PC-9 (cell line): ENCODE measurements around the gene MTHFD1L. TPM values are rescaled to one million over a fixed set of nuclear protein-coding genes. Genes with fewer than 3 reads are reported as not detected.

ENCODE experiments used
- BruUV-seq: library from RNA; stranded (reverse); fragments of 400-500 nt; replicated peaks from 2 replicates; lab custom pipeline; 2021; lab: Mats Ljungman, UMichigan
- CTCF ChIA-PET: fragments of 300-600 bp; sonication (Branson Sonifier 250); formaldehyde crosslinking; loops from one replicate; lab custom pipeline; 2022; ENCODE audit warnings: antibody characterized with exemption; lab: Charles Lee
- POLR2A ChIA-PET: fragments of 300-600 bp; sonication (Branson Sonifier 250); formaldehyde crosslinking; loops from one replicate; lab custom pipeline; 2022; ENCODE audit warnings: antibody characterized with exemption; ENCODE audit not compliant: unreplicated experiment; lab: Charles Lee
- DNase-seq, 2 experiments: peaks; one replicate each; pipeline versions ENCODE4 v3.0.0 to v3.0.0-alpha.2; 2015 to 2022; ENCODE audit warnings: mixed read lengths in 1 of 2
- H2AFZ ChIP-seq: fragments of 200-600 bp; sonication (generic); 2 replicates; pipeline ENCODE4 v1.8.1; 2017; ENCODE audit warnings: antibody characterized with exemption
- H3F3A ChIP-seq: fragments of 200-600 bp; sonication (generic); 2 replicates; pipeline ENCODE4 v1.8.1; 2017; ENCODE audit warnings: antibody characterized with exemption, mild to moderate bottlenecking, low read depth; ENCODE audit not compliant: insufficient read depth
- H3K27ac ChIP-seq: fragments of 200-600 bp; sonication (generic); 2 replicates; pipeline ENCODE4 v1.6.1; 2016; ENCODE audit warnings: mixed run types
- H3K27me3 ChIP-seq: fragments of 200-600 bp; sonication (generic); 2 replicates; pipeline ENCODE4 v1.6.1; 2016; ENCODE audit warnings: low read depth, mixed run types; ENCODE audit not compliant: insufficient read depth
- H3K36me3 ChIP-seq: fragments of 200-600 bp; sonication (generic); 2 replicates; pipeline ENCODE4 v1.6.1; 2016; ENCODE audit warnings: low read depth, mixed run types
- H3K4me1 ChIP-seq: fragments of 200-600 bp; sonication (generic); replicated peaks from 2 replicates; pipeline ENCODE4 v1.6.1; 2016; ENCODE audit warnings: mixed run types; ENCODE audit not compliant: insufficient read depth
- H3K4me2 ChIP-seq: fragments of 200-600 bp; sonication (generic); 2 replicates; pipeline ENCODE4 v1.6.1; 2017; ENCODE audit warnings: mixed run types
- H3K4me3 ChIP-seq: fragments of 200-600 bp; sonication (generic); 2 replicates; pipeline ENCODE4 v1.6.1; 2016; ENCODE audit warnings: mixed run types
- H3K79me2 ChIP-seq: fragments of 200-600 bp; sonication (generic); 2 replicates; pipeline ENCODE4 v1.6.1; 2017; ENCODE audit warnings: low read depth, mixed run types
- H3K9me2 ChIP-seq: fragments of 200-600 bp; sonication (generic); 2 replicates; pipeline ENCODE4 v1.8.1; 2017; ENCODE audit warnings: mild to moderate bottlenecking; ENCODE audit not compliant: insufficient read depth
- H3K9me3 ChIP-seq: fragments of 200-600 bp; sonication (generic); 2 replicates; pipeline ENCODE4 v1.8.1; 2016; ENCODE audit warnings: low read depth; ENCODE audit not compliant: insufficient read depth
- H4K20me1 ChIP-seq: fragments of 200-600 bp; sonication (generic); 2 replicates; pipeline ENCODE4 v1.8.1; 2017; ENCODE audit not compliant: insufficient read depth
- EZH2 ChIP-seq: fragments of 200-600 bp; sonication (generic); IDR thresholded peaks from 2 replicates; pipeline ENCODE4 v1.8.0; 2017; ENCODE audit warnings: antibody characterized with exemption, low read depth
- intact Hi-C: fragments of 100-400 bp; cut with micrococcal nuclease; formaldehyde crosslinking; loops from one replicate; pipeline ENCODE4 v1.10.0; 2022; ENCODE audit not compliant: unreplicated experiment
- total RNA-seq: library from RNA; stranded (reverse); gene quantifications from 2 replicates; pipeline ENCODE4 v1.2.3, GENCODE V29; 2021
- TF ChIP-seq, protein P1 (sequence below): fragments of 200-600 bp; sonication (generic); conservative IDR thresholded peaks from 2 replicates; pipeline ENCODE4 v1.6.1; 2017; ENCODE audit warnings: mixed run types, antibody characterized with exemption, mild to moderate bottlenecking, moderate library complexity

MTHFD1L gene
- total RNA-seq, 1 experiment from 2014 or later: 53.3 TPM

DNA sequence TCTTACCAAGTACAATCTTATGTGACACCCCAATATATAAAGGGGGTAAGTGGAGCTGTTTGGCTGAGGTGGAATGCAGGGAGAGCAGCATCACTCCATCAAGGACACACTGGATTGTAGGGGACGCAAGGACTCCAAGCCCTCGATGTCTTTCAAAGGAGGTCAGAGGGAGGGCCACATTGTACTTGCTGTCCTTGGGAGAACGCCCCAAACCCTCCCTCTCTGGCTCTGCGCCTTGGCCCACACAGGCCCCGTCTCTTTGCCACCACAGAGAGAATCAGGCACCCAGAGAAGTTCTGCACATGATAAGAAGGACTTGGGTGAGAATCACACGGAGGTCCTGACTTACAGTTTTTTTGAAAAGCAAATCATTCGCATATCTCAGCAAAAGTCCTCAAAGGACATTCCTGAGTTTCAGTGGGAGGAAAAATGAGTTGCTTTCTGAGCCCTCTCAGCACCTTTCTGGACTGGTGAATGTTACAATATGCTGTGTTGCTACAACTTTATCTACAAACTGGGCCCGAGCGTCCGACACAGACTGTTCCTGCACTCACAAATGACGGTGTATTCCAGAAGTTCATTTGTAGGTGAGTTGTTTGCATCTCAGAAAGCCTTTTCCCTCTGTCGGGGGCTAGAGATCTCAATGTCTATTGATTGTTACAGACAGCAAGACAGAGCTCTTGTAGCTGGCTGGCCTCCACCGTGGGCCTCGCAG is 281.8 kb downstream of the MTHFD1L start:
- Histone ChIP-seq H3K27me3 (no peaks in the 10 kb centered on the region), H2AFZ (no peak overlapping the region), H3K9me3 (no peaks in the 10 kb centered on the region), H3K9me2 (no peaks in the 10 kb centered on the region), H3K4me1 (no peaks in the 10 kb centered on the region), H3K4me2 (no peak overlapping the region), H3K79me2 (no peaks in the 10 kb centered on the region), H4K20me1 (no peaks in the 10 kb centered on the region), H3F3A (no peaks in the 10 kb centered on the region), H3K4me3 (no peak overlapping the region), H3K27ac (no peak overlapping the region), H3K36me3 (no peaks in the 10 kb centered on the region)
- CTCF ChIA-PET: no interaction called here
- intact Hi-C loops: no loop called here
- no TSS peak for BruUV-seq
- POLR2A ChIA-PET: no interaction called here
- DNase-seq: no peak
- no peak for TF ChIP-seq EZH2
- TF ChIP-seq, protein P1, sequence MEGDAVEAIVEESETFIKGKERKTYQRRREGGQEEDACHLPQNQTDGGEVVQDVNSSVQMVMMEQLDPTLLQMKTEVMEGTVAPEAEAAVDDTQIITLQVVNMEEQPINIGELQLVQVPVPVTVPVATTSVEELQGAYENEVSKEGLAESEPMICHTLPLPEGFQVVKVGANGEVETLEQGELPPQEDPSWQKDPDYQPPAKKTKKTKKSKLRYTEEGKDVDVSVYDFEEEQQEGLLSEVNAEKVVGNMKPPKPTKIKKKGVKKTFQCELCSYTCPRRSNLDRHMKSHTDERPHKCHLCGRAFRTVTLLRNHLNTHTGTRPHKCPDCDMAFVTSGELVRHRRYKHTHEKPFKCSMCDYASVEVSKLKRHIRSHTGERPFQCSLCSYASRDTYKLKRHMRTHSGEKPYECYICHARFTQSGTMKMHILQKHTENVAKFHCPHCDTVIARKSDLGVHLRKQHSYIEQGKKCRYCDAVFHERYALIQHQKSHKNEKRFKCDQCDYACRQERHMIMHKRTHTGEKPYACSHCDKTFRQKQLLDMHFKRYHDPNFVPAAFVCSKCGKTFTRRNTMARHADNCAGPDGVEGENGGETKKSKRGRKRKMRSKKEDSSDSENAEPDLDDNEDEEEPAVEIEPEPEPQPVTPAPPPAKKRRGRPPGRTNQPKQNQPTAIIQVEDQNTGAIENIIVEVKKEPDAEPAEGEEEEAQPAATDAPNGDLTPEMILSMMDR: no peak

DNA sequence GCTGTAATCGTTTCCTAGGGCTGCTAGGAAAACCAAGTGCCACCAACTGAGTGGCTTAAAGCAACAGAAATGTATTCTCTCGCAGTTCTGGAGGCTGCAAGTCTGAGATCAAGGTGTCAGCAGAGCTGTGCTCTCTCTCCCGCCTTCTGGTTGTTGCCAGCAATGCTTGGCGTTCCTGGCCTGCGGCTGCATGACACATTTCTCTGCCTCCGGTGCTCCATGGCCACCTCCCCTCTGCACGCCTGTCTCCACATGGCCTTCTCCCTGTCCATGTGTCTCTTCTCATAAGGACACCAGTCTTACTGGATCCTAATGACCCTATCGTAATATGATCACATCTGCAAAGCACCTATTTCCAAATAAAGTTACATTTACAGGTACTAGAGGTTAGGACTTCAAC is 282.6 kb downstream of the MTHFD1L start:
- TF ChIP-seq, protein P1: no peak
- no peak for TF ChIP-seq EZH2
- Histone ChIP-seq H3K4me1 (no peaks in the 10 kb centered on the region), H2AFZ (no peak overlapping the region)

DNA sequence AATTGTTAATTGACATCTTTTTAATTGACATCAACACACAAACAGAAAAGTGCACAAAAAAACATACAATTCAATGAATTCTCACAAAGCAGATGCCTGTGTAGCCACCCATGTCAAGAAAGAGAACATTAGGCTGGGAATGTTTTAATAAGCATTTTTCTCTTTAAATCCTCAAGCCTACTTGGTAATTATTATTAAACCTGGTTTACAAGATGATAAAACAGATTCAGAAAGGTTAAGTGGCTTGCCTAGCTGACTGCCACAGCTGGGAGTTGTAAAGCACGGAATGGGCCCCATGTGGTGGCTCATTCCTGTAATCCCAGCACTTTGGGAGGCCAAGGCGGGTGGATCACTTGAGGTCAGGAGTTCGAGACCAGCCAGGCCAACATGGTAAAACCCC is 284.3 kb downstream of the MTHFD1L start:
- TF ChIP-seq, protein P1: no peak
- no peak for TF ChIP-seq EZH2
- H3F3A ChIP-seq: no peaks in the 10 kb centered on the region
- no peaks in the 10 kb centered on the region for H3K79me2 ChIP-seq
- H3K36me3 ChIP-seq: no peaks in the 10 kb centered on the region
- no peak overlapping the region for H3K27ac ChIP-seq
- no peaks in the 10 kb centered on the region for H3K9me3 ChIP-seq
- H3K4me1 ChIP-seq: no peaks in the 10 kb centered on the region
- no TSS peak for BruUV-seq
- H4K20me1 ChIP-seq: no peaks in the 10 kb centered on the region
- no peak overlapping the region for H2AFZ ChIP-seq
- H3K4me2 ChIP-seq: no peak overlapping the region
- no peaks in the 10 kb centered on the region for H3K27me3 ChIP-seq
- H3K4me3 ChIP-seq: no peak overlapping the region
- DNase-seq: no peak
- CTCF ChIA-PET: no interaction called here
- POLR2A ChIA-PET: no interaction called here
- intact Hi-C loops: no loop called here
- no peaks in the 10 kb centered on the region for H3K9me2 ChIP-seq

More for the DNA sequence above, 282.6 kb downstream of the MTHFD1L start:
- Histone ChIP-seq H3K27ac (no peak overlapping the region), H3F3A (no peaks in the 10 kb centered on the region), H3K27me3 (no peaks in the 10 kb centered on the region), H3K9me3 (no peaks in the 10 kb centered on the region), H3K4me2 (no peak overlapping the region), H3K36me3 (no peaks in the 10 kb centered on the region), H3K4me3 (no peak overlapping the region), H3K9me2 (no peaks in the 10 kb centered on the region), H4K20me1 (no peaks in the 10 kb centered on the region), H3K79me2 (no peaks in the 10 kb centered on the region)
- intact Hi-C loops: no loop called here
- BruUV-seq: no TSS peak
- DNase-seq: no peak
- ChIA-PET POLR2A (no interaction called here), CTCF (no interaction called here)
